Stimulated activated CD8-positive, alpha-beta memory T cell treated with anti-CD3 and anti-CD28 coated beads, Interleukin-7, amount 100 ng/mL, for 48 hours (primary cell): Measurements from ENCODE around the gene TSPAN3.

Experiments
- DNase-seq, 2 donors: peaks; one replicate each; pipeline ENCODE4 v3.0.0-alpha.2; 2020; ENCODE audit warnings: low read depth in 1 of 2; ENCODE audit errors: extremely low read depth in 1 of 2

TSPAN3 gene

GRCh38 chr15:77025083-77025901, 45.6 kb downstream of the TSPAN3 start:
- no peak for DNase-seq

- no peak for DNase-seq
Observed at GRCh38 chr15:77024273-77025082, 46.4 kb downstream of the TSPAN3 start.

GRCh38 chr15:77023576-77024272, 47.2 kb downstream of the TSPAN3 start:
- no peak for DNase-seq

- DNase-seq: no peak
Observed at GRCh38 chr15:77022646-77023575, 48.0 kb downstream of the TSPAN3 start.

- peak in 1 of 2 donors; percentile 62 for DNase-seq
Observed at GRCh38 chr15:77021803-77022381, 49.0 kb downstream of the TSPAN3 start.

- DNase-seq: no peak
Observed at GRCh38 chr15:77021088-77021481, 49.8 kb downstream of the TSPAN3 start.

GRCh38 chr15:77020348-77021087, 50.4 kb downstream of the TSPAN3 start:
- no peak for DNase-seq

- DNase-seq: peak in 1 of 2 donors; percentile 61
Observed at GRCh38 chr15:77019521-77020331, 51.2 kb downstream of the TSPAN3 start.

- DNase-seq: no peak
Observed at GRCh38 chr15:77018796-77019505, 52.0 kb downstream of the TSPAN3 start.

GRCh38 chr15:77017761-77018720, 52.9 kb downstream of the TSPAN3 start:
- no peak for DNase-seq

- DNase-seq: no peak
Observed at GRCh38 chr15:77017091-77017660, 53.7 kb downstream of the TSPAN3 start.

GRCh38 chr15:77016321-77016695, 54.6 kb downstream of the TSPAN3 start:
- no peak for DNase-seq

- DNase-seq: no peak
Observed at GRCh38 chr15:77015646-77016320, 55.1 kb downstream of the TSPAN3 start.

- DNase-seq: no peak
Observed at GRCh38 chr15:77014132-77015081, 56.5 kb downstream of the TSPAN3 start.

- peak; percentile 77 to 86 for DNase-seq
Observed at GRCh38 chr15:77013776-77014131, 57.2 kb downstream of the TSPAN3 start.
